Neuronal stem cell (in vitro differentiated cells): ENCODE data around the gene ANXA1.
A peak's percentile ranks its signal among the peaks of the same experiment; 100 is the strongest.

ENCODE experiments used
- DNase-seq: peaks from one replicate; pipeline ENCODE4 v3.0.0-alpha.2; 2013; ENCODE audit warnings: low spot score
- H2AFZ ChIP-seq: one replicate; pipeline ENCODE4 v1.6.1; 2013; ENCODE audit warnings: mild to moderate bottlenecking, low read length, inconsistent platforms
- H2AK5ac ChIP-seq: 2 replicates; pipeline ENCODE4 v1.6.1; 2013; ENCODE audit warnings: low read depth, mild to moderate bottlenecking, inconsistent platforms, low read length, moderate library complexity, mixed read lengths
- H2BK120ac ChIP-seq: 2 replicates; pipeline ENCODE4 v1.6.1; 2013; ENCODE audit warnings: low read depth, mild to moderate bottlenecking, inconsistent platforms, low read length, moderate library complexity, mixed read lengths
- H2BK12ac ChIP-seq: one replicate; pipeline ENCODE4 v1.6.1; 2013; ENCODE audit warnings: low read length, inconsistent platforms
- H2BK15ac ChIP-seq: 2 replicates; pipeline ENCODE4 v1.6.1; 2013; ENCODE audit warnings: mild to moderate bottlenecking, low read length, inconsistent platforms, mixed read lengths
- H2BK5ac ChIP-seq: one replicate; pipeline ENCODE4 v1.6.1; 2013; ENCODE audit warnings: inconsistent platforms, mild to moderate bottlenecking, low read length, moderate library complexity
- H3K14ac ChIP-seq: one replicate; pipeline ENCODE4 v1.6.1; 2013; ENCODE audit warnings: low read length, inconsistent platforms
- H3K18ac ChIP-seq: 2 replicates; pipeline ENCODE4 v1.6.1; 2013; ENCODE audit warnings: low read length, inconsistent platforms
- H3K23ac ChIP-seq: 2 replicates; pipeline ENCODE4 v1.6.1; 2013; ENCODE audit warnings: low read depth, mild to moderate bottlenecking, mixed read lengths, low read length, inconsistent platforms; ENCODE audit not compliant: poor library complexity
- H3K27ac ChIP-seq: replicated peaks from 3 replicates; pipeline ENCODE4 v1.5.1; 2013; ENCODE audit warnings: low read length, inconsistent platforms
- H3K27me3 ChIP-seq, 3 experiments: 2 replicates each; pipeline ENCODE4 v1.6.1; 2013; ENCODE audit warnings: low read length in 3 of 3, mild to moderate bottlenecking in 2 of 3, inconsistent platforms in 1 of 3, low read depth in 1 of 3, mixed read lengths in 1 of 3, moderate library complexity in 1 of 3; ENCODE audit not compliant: control insufficient read depth in 3 of 3, insufficient read depth in 3 of 3
- H3K36me3 ChIP-seq, 2 donors: replicated peaks in 1 of 2; 2 replicates each; pipeline ENCODE4 v1.6.1; 2013; ENCODE audit warnings: low read length in 2 of 2; ENCODE audit not compliant: control insufficient read depth in 2 of 2, insufficient read depth in 2 of 2
- H3K4ac ChIP-seq: 2 replicates; pipeline ENCODE4 v1.6.1; 2013; ENCODE audit warnings: inconsistent platforms, mild to moderate bottlenecking, low read length, moderate library complexity
- H3K4me1 ChIP-seq, 2 donors: 1 replicate in 1 of 2; 2 replicates in 1 of 2; pipeline ENCODE4 v1.6.1; 2013; ENCODE audit warnings: low read length in 2 of 2, low read depth in 1 of 2; ENCODE audit not compliant: control insufficient read depth in 2 of 2, insufficient read depth in 1 of 2
- H3K4me2 ChIP-seq: one replicate; pipeline ENCODE4 v1.6.1; 2013; ENCODE audit warnings: mild to moderate bottlenecking, low read length, inconsistent platforms; ENCODE audit not compliant: insufficient read depth, poor library complexity, severe bottlenecking
- H3K4me3 ChIP-seq, 2 donors: 2 replicates each; pipeline ENCODE4 v1.5.1; 2013; ENCODE audit warnings: low read length in 2 of 2, mild to moderate bottlenecking in 2 of 2, inconsistent platforms in 1 of 2, moderate library complexity in 1 of 2
- H3K79me1 ChIP-seq: one replicate; pipeline ENCODE4 v1.6.1; 2013; ENCODE audit warnings: low read depth, mild to moderate bottlenecking, inconsistent platforms, low read length, moderate library complexity
- H3K9ac ChIP-seq: one replicate; pipeline ENCODE4 v1.6.1; 2013; ENCODE audit warnings: mild to moderate bottlenecking, low read depth, low read length, inconsistent platforms; ENCODE audit not compliant: poor library complexity
- H3K9me3 ChIP-seq, 2 donors: replicated peaks in 1 of 2; 2 replicates each; pipeline versions ENCODE3 to v1.6.1; 2013; ENCODE audit warnings: low read length in 2 of 2, mild to moderate bottlenecking in 2 of 2, inconsistent platforms in 1 of 2, low read depth in 1 of 2, mixed read lengths in 1 of 2, moderate library complexity in 1 of 2; ENCODE audit not compliant: control insufficient read depth in 2 of 2, insufficient read depth in 1 of 2
- H4K8ac ChIP-seq: one replicate; pipeline ENCODE4 v1.6.1; 2013; ENCODE audit warnings: low read depth, mild to moderate bottlenecking, inconsistent platforms, low read length, moderate library complexity
- H4K91ac ChIP-seq: one replicate; pipeline ENCODE4 v1.6.1; 2013; ENCODE audit warnings: low read length, low read depth, mild to moderate bottlenecking, inconsistent platforms; ENCODE audit not compliant: poor library complexity
- WGBS, 2 donors: extraction: QIAGEN DNeasy Blood & Tissue Kit; methylation state at CpG; one replicate each; pipeline ENCODE4 v1.1.7; 2013; ENCODE audit warnings: missing lambda C conversion rate in 2 of 2, mixed read lengths in 1 of 2; ENCODE audit not compliant: insufficient read length in 2 of 2, insufficient replicate concordance in 1 of 2; ENCODE audit errors: extremely low coverage in 2 of 2; 5-methylcytosine and 5-hydroxymethylcytosine counted together

The ANXA1 gene

DNA sequence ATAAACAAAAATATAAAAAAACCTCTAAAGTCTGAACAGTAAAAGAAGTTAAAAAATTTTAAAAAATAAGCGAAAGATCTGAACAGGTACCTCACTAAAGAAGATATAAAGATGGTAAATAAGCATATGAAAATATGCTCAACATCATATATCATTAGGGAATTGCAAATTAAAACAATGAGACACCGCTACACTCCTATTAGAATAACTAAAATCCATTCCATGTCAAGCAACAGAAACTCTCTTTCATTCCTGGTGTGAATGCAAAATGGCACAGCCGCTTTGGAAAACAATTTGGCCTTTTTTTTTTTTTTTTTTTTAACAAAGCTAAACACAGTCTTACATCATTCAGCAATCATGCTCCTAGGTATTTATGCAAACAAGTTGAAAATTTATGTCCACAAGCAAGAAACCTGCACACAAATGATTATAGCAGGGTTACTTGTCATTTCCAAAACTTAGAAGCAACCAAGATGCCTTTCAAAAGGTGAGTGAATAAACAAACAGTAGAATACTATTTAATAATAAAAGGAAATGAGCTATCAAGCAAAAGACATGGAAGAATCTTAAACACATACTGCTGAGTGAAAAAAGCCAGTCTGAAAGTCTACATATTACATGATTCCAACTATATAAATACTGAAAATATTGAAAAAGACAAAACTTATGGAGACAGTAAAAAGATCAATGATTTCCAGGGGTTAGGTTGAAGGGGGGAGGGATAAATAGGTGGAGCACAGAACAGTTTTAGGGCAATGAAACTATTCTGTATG lies 22.1 kb downstream of the ANXA1 start:
- Histone ChIP-seq H2AK5ac (no peak overlapping the region), H3K9me3 (no peaks in the 10 kb centered on the region), H3K36me3 (no peaks in the 10 kb centered on the region), H3K9ac (no peak overlapping the region), H2BK5ac (no peak overlapping the region), H3K4me1 (no peaks in the 10 kb centered on the region), H4K91ac (no peak overlapping the region), H3K4ac (no peak overlapping the region), H4K8ac (no peak overlapping the region), H3K4me2 (no peak overlapping the region), H3K14ac (no peak overlapping the region), H3K79me1 (no peaks in the 10 kb centered on the region), H2BK120ac (no peak overlapping the region), H3K18ac (no peak overlapping the region), H3K23ac (no peak overlapping the region), H2AFZ (no peak overlapping the region), H3K27me3 (no peaks in the 10 kb centered on the region), H3K4me3 (no peak overlapping the region), H3K27ac (no peak overlapping the region), H2BK15ac (no peak overlapping the region), H2BK12ac (no peak overlapping the region)
- DNase-seq: no peak
- no CpG with 5 or more reads among the region's 3 CpGs for WGBS, 2 donors

DNA sequence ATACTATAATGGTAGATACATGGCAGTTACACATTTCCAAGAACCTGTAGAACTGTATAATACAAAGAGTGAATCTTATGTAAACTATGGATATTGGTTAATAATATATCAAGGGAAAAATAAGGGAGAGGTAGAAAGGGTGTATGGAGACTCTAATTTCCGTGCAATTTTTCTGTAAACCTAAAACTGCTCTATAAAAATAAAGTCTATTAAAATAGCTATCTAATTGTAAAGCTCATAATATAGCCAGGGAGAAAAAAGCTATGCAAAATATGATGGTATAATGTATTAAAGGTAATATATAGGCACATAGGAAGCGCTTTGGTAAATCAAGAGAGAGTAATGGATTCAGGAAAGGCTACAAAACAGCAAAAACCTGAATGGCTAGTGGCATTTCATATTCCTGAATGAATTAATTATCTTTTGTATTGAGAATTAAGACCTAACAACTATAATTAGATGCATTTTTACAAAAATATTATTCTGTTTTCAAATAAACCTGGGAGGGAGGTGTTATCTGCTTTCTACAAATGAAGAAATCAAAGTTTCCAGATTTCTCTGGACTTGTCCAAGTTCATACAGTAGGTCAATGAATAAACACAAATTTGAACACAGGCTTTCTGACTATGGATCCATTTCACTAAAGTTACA lies 22.8 kb downstream of the ANXA1 start:
- Histone ChIP-seq H3K18ac (no peak overlapping the region), H3K27me3 (no peaks in the 10 kb centered on the region), H3K4ac (no peak overlapping the region), H3K79me1 (no peaks in the 10 kb centered on the region), H3K4me3 (no peak overlapping the region), H2BK15ac (no peak overlapping the region), H3K23ac (no peak overlapping the region), H4K91ac (no peak overlapping the region), H4K8ac (no peak overlapping the region), H2AFZ (no peak overlapping the region), H2BK120ac (no peak overlapping the region), H3K4me2 (no peak overlapping the region), H2BK12ac (no peak overlapping the region), H3K14ac (no peak overlapping the region), H3K9ac (no peak overlapping the region), H3K36me3 (no peaks in the 10 kb centered on the region), H2BK5ac (no peak overlapping the region), H3K27ac (no peak overlapping the region), H3K4me1 (peaks cover 0 to 5% of the 10 kb centered on the region in 2 donors), H3K9me3 (no peaks in the 10 kb centered on the region), H2AK5ac (no peak overlapping the region)
- 100% methylated on average over 1 of the region's 2 CpGs; no CpG with 5 or more reads in 1 of the 2 donors for WGBS, 2 donors
- no peak for DNase-seq

DNA sequence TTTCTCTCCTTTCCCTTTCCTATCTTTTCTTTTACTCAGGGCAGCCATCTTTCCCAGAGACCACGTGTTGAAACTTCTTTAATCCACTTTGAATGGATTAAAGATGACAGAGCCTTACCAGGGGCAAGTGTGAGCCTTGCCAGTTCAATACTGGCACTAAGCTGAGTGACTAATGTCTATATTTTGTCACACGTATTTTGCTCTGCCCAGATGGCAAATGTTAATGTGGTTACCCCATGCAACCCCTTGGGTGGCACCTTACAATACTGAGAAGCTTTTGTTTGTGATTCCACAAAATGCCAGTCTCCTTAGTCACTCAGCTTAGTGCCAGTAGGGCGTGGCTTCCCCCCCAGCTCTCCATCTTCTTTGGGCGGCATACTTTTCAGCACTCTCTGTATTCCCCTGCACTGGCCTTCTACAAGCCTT lies 24.8 kb downstream of the ANXA1 start:
- no peak overlapping the region for H2BK12ac ChIP-seq
- no peak overlapping the region for H3K14ac ChIP-seq
- H4K91ac ChIP-seq: no peak overlapping the region
- no peak overlapping the region for H3K4me3 ChIP-seq
- no peak overlapping the region for H2BK15ac ChIP-seq
- H4K8ac ChIP-seq: no peak overlapping the region
- no peak overlapping the region for H2BK120ac ChIP-seq
- peak overlapping the region; percentile 37 for H2AFZ ChIP-seq
- H3K27me3 ChIP-seq: no peaks in the 10 kb centered on the region
- WGBS, 2 donors: no CpG with 5 or more reads among the region's 4 CpGs
- no peak overlapping the region for H3K4ac ChIP-seq
- no peaks in the 10 kb centered on the region for H3K36me3 ChIP-seq
- H3K9me3 ChIP-seq: no peaks in the 10 kb centered on the region
- no peak overlapping the region for H3K4me2 ChIP-seq
- no peak overlapping the region for H3K27ac ChIP-seq
- H3K18ac ChIP-seq: peak overlapping the region; percentile 58
- no peak overlapping the region for H2AK5ac ChIP-seq
- H3K9ac ChIP-seq: no peak overlapping the region
- no peak overlapping the region for H3K23ac ChIP-seq
- DNase-seq: no peak
- H3K4me1 ChIP-seq: peaks cover 3 to 8% of the 10 kb centered on the region in 2 donors
- no peak overlapping the region for H2BK5ac ChIP-seq
- H3K79me1 ChIP-seq: no peaks in the 10 kb centered on the region

DNA sequence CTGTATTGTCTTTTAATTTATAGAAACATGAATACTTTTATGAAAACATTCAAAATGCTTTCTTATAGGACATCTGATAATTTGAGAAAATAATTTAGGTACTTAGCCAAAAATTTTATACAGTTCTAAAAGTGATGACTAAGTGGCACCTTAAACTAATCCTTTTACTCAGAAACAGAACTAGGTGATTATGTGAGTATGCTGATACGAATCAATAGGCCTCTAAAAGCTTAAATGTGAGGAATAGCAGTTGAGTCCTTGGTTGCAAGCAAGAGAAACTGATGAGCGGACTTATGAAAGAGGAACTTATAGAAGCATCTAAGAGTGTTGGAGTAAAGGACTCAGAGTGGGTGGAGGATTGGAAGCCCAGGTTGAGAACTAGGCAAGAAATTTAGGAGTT lies 26.4 kb downstream of the ANXA1 start:
- Histone ChIP-seq H3K27ac (no peak overlapping the region), H3K4me1 (peaks cover 3 to 8% of the 10 kb centered on the region in 2 donors), H3K4me3 (no peak overlapping the region), H3K23ac (no peak overlapping the region), H3K9me3 (no peaks in the 10 kb centered on the region), H2BK15ac (no peak overlapping the region), H2BK5ac (no peak overlapping the region), H3K4me2 (no peak overlapping the region), H2AK5ac (no peak overlapping the region), H3K36me3 (no peaks in the 10 kb centered on the region), H2AFZ (peak overlapping the region; percentile 25), H3K9ac (no peak overlapping the region), H4K91ac (no peak overlapping the region), H4K8ac (no peak overlapping the region), H3K27me3 (no peaks in the 10 kb centered on the region), H3K18ac (no peak overlapping the region), H2BK12ac (no peak overlapping the region), H3K79me1 (no peaks in the 10 kb centered on the region), H2BK120ac (no peak overlapping the region), H3K14ac (no peak overlapping the region), H3K4ac (no peak overlapping the region)
- WGBS, 2 donors: no CpG with 5 or more reads among the region's 2 CpGs
- DNase-seq: no peak
